ENCODE data around the gene CD180. TPM values are rescaled to one million over a fixed set of nuclear protein-coding genes. Genes with fewer than 3 reads are reported as not detected.

The CD180 gene
- total RNA-seq, 1 experiment from 2014 or later = not detected

- H3K4me1 ChIP-seq (ENCODE audit: control insufficient read depth, insufficient read depth, low read length) = no peaks in the 10 kb centered on the region
- POLR2A ChIA-PET = no interaction called here
- CTCF ChIA-PET = no interaction called here
- no peak overlapping the region for H3K27ac ChIP-seq (ENCODE audit: low read length)
- no peak overlapping the region for H3K4me3 ChIP-seq (ENCODE audit: low read depth in 2 of 2, low read length in 2 of 2)
- no TSS peak for BruUV-seq (replicated peaks)
- no peaks in the 10 kb centered on the region for H3K9me3 ChIP-seq (ENCODE audit: control insufficient read depth, insufficient read depth, low read depth, low read length)
- TF ChIP-seq REST (IDR thresholded peaks at IDR 0.05; ENCODE audit: insufficient read depth in 1 of 2, low read depth in 2 of 2, low read length in 1 of 2) (no peak), SIN3A (IDR thresholded peaks at IDR 0.05; ENCODE audit: borderline replicate concordance, insufficient read depth, low read depth, low read length) (no peak), POLR2AphosphoS5 (IDR thresholded peaks at IDR 0.05; ENCODE audit: low read depth, low read length) (no peak), CTCF (IDR thresholded peaks at IDR 0.05) (no peak), TCF7L2 (IDR thresholded peaks at IDR 0.05; ENCODE audit: low read depth, low read length) (no peak)
- intact Hi-C loops (cut with micrococcal nuclease; ENCODE audit: unreplicated experiment) (no loop called here), in situ Hi-C loops (cut with HindIII; ENCODE audit: low pct_unique_long_range_greater_than_20kb, low sequenced_read_pairs) (no loop called here)
- ATAC-seq = no peak
- peaks cover 3% of the 10 kb centered on the region; the same call in 1 of the 2 replicates for H3K27me3 ChIP-seq (ENCODE audit: control insufficient read depth, insufficient read depth, low read length)
- no peak for DNase-seq (ENCODE audit: low read depth, low spot score)
- no peaks in the 10 kb centered on the region for H3K36me3 ChIP-seq (ENCODE audit: control insufficient read depth, insufficient read depth, low read length)
These were observed 39.0 kb upstream of the CD180 start for GRCh38 chr5:67235399-67236110.

- Histone ChIP-seq H3K36me3 (ENCODE audit: control insufficient read depth, insufficient read depth, low read length) (no peaks in the 10 kb centered on the region), H3K4me3 (ENCODE audit: low read depth in 2 of 2, low read length in 2 of 2) (no peak overlapping the region), H3K4me1 (ENCODE audit: control insufficient read depth, insufficient read depth, low read length) (no peaks in the 10 kb centered on the region), H3K27me3 (ENCODE audit: control insufficient read depth, insufficient read depth, low read length) (peaks cover 3% of the 10 kb centered on the region; the same call in 1 of the 2 replicates), H3K27ac (ENCODE audit: low read length) (no peak overlapping the region), H3K9me3 (ENCODE audit: control insufficient read depth, insufficient read depth, low read depth, low read length) (no peaks in the 10 kb centered on the region)
- ChIA-PET POLR2A (no interaction called here), CTCF (no interaction called here)
- intact Hi-C loops (cut with micrococcal nuclease; ENCODE audit: unreplicated experiment) (no loop called here), in situ Hi-C loops (cut with HindIII; ENCODE audit: low pct_unique_long_range_greater_than_20kb, low sequenced_read_pairs) (no loop called here)
- ATAC-seq = no peak
- BruUV-seq (replicated peaks) = no TSS peak
- DNase-seq (ENCODE audit: low read depth, low spot score) = no peak
- TF ChIP-seq SIN3A (IDR thresholded peaks at IDR 0.05; ENCODE audit: borderline replicate concordance, insufficient read depth, low read depth, low read length) (no peak), CTCF (IDR thresholded peaks at IDR 0.05) (no peak), POLR2AphosphoS5 (IDR thresholded peaks at IDR 0.05; ENCODE audit: low read depth, low read length) (no peak), TCF7L2 (IDR thresholded peaks at IDR 0.05; ENCODE audit: low read depth, low read length) (no peak), REST (IDR thresholded peaks at IDR 0.05; ENCODE audit: insufficient read depth in 1 of 2, low read depth in 2 of 2, low read length in 1 of 2) (no peak)
These were observed 38.1 kb upstream of the CD180 start for GRCh38 chr5:67234671-67235176.
